Measurements from ENCODE around the gene RNU6-1. TPM values are rescaled to one million over a fixed set of nuclear protein-coding genes. Genes with fewer than 3 reads are reported as not detected.

RNU6-1 gene
- total RNA-seq, 1 donor from 2014 or later: not detected

GRCh38 chr15:67836955-67837354 lies 2.9 kb downstream of the RNU6-1 start:
- DNase-seq (ENCODE audit: low read depth, low spot score): no peak
- Mint-ChIP-seq H3K4me1 (peaks cover 42% of the 10 kb centered on the region), H3K9me3 (no peaks in the 10 kb centered on the region), H3K27me3 (ENCODE audit: low read depth) (peaks cover 83% of the 10 kb centered on the region), H3K36me3 (ENCODE audit: low read depth) (peaks cover 2% of the 10 kb centered on the region), H3K4me3 (no peak overlapping the region), H3K27ac (ENCODE audit: unreplicated experiment) (no peak overlapping the region)
- TF ChIP-seq CTCF (conservative IDR thresholded peaks at IDR 0.05): no peak

- H3K27ac Mint-ChIP-seq (ENCODE audit: unreplicated experiment): no peak overlapping the region
- peaks cover 88% of the 10 kb centered on the region for H3K27me3 Mint-ChIP-seq (ENCODE audit: low read depth)
- peak overlapping the region; percentile 85 for H3K4me3 Mint-ChIP-seq
- peak; percentile 88 for TF ChIP-seq CTCF (conservative IDR thresholded peaks at IDR 0.05)
- H3K36me3 Mint-ChIP-seq (ENCODE audit: low read depth): peaks cover 2% of the 10 kb centered on the region
- no peak for DNase-seq (ENCODE audit: low read depth, low spot score)
- H3K9me3 Mint-ChIP-seq: no peaks in the 10 kb centered on the region
- peaks cover 40% of the 10 kb centered on the region for H3K4me1 Mint-ChIP-seq
Observed at GRCh38 chr15:67836477-67836876, 3.4 kb downstream of the RNU6-1 start.

GRCh38 chr15:67836134-67836455 lies 3.8 kb downstream of the RNU6-1 start:
- Mint-ChIP-seq H3K27ac (ENCODE audit: unreplicated experiment) (no peak overlapping the region), H3K27me3 (ENCODE audit: low read depth) (peaks cover 90% of the 10 kb centered on the region), H3K4me3 (peak overlapping the region; percentile 85)

GRCh38 chr15:67835297-67836133 lies 4.3 kb downstream of the RNU6-1 start:
- no peaks in the 10 kb centered on the region for H3K9me3 Mint-ChIP-seq
- no peak for TF ChIP-seq CTCF (conservative IDR thresholded peaks at IDR 0.05)
- no peak overlapping the region for H3K27ac Mint-ChIP-seq (ENCODE audit: unreplicated experiment)
- H3K4me3 Mint-ChIP-seq: peak overlapping the region; percentile 85
- H3K27me3 Mint-ChIP-seq (ENCODE audit: low read depth): peaks cover 93% of the 10 kb centered on the region
- H3K36me3 Mint-ChIP-seq (ENCODE audit: low read depth): peaks cover 2% of the 10 kb centered on the region
- no peak for DNase-seq (ENCODE audit: low read depth, low spot score)
- H3K4me1 Mint-ChIP-seq: peaks cover 32% of the 10 kb centered on the region

More at GRCh38 chr15:67836134-67836455, 3.8 kb downstream of the RNU6-1 start:
- peaks cover 2% of the 10 kb centered on the region for H3K36me3 Mint-ChIP-seq (ENCODE audit: low read depth)
- H3K4me1 Mint-ChIP-seq: peaks cover 36% of the 10 kb centered on the region
- H3K9me3 Mint-ChIP-seq: no peaks in the 10 kb centered on the region
- TF ChIP-seq CTCF (conservative IDR thresholded peaks at IDR 0.05): no peak
- DNase-seq (ENCODE audit: low read depth, low spot score): no peak

- Mint-ChIP-seq H3K36me3 (ENCODE audit: low read depth) (no peaks in the 10 kb centered on the region), H3K27me3 (ENCODE audit: low read depth) (peaks cover 95% of the 10 kb centered on the region), H3K9me3 (no peaks in the 10 kb centered on the region), H3K4me3 (peak overlapping the region; percentile 79), H3K27ac (ENCODE audit: unreplicated experiment) (no peak overlapping the region), H3K4me1 (peaks cover 29% of the 10 kb centered on the region)
- no peak for DNase-seq (ENCODE audit: low read depth, low spot score)
- no peak for TF ChIP-seq CTCF (conservative IDR thresholded peaks at IDR 0.05)
Observed at GRCh38 chr15:67834581-67835296, 5.1 kb downstream of the RNU6-1 start.
